Islet of Langerhans (tissue), 1 donor: ENCODE results near the gene HOXC13.

Experiments
- FAIRE-seq: peaks from one replicate; lab custom pipeline; 2011; peaks lifted over from hg19 to GRCh38; lab: Jason Lieb, UNC

The HOXC13 gene

DNA sequence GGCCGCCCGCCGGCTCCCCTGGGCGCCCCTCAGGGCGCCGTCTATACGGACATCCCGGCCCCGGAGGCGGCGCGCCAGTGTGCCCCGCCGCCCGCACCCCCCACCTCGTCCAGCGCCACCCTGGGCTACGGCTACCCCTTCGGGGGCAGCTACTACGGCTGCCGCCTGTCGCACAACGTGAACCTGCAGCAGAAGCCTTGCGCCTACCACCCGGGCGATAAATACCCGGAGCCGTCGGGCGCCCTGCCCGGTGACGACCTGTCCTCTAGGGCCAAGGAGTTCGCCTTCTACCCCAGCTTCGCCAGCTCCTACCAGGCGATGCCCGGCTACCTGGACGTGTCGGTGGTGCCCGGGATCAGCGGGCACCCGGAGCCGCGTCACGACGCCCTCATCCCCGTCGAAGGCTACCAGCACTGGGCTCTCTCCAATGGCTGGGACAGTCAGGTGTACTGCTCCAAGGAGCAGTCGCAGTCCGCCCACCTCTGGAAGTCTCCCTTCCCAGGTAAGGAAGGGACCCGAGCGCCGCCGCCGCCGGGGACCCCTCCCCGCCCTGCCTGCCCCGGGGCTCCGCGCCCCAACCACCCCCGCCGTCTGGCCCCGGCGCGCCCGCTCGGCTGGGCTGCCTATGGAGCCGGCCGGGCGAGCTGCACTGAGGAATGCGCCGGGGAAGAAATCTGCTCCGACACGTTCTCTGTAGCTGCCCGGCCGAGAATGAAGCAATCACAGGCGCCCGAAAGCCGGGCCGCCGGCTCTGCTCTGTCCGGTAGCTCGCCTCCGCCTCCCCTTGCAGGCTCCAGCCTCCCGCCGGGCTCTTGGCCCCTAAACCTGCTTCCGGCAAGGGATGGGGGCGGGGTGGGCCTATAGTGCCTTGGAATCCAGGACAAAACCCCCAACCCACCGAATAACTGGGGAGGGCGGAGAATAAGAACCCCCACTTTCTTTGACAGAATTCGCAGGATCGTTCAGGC is 794 bp downstream of the HOXC13 start:
- no peak for FAIRE-seq

DNA sequence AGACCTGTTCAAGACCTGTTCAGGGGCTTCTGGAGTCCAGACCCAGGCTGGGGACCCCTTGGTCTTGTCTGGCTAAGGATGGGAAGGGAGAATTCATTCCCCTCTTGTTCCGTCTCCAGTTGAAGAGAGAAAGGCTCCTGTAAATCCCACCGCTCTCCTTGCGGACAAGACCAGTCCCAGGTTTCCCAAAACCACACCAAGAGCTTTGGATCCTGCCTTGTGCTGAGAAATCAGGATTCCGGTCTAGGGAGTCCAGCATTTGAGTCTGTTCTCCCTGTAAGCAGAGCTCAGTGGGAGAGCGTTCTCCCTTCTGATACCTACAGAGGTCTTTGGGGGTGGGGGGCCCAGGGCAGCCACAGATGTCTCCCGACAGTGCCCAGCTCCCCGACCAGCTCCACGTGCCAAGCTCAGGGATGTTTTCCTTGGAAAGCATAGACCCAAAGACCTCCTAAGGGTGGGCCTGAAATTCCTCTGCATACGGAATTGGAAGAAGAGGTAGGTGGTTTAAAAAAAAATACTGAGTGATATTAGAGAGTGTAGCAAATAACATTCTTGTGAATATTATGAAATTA is 1.9 kb downstream of the HOXC13 start:
- no peak for FAIRE-seq

DNA sequence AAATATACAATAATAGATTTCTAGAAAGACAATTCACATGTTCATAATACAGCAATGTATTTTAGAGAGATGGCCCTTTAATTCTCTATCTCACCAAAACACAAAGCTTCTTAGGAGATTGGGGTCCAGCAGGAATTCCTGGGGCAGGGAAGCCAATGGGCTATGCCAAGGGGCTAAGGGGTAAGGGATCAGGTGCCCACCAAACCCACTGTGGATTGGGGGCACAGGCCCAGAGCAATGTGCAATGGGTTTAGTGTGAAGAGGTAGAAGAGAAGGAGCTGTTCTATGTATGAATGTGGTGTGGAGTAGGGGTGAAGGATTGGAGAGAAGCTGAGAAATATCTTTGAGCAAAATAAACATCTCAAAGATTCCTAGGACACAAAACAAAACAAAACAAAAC is 2.6 kb downstream of the HOXC13 start:
- FAIRE-seq: no peak

DNA sequence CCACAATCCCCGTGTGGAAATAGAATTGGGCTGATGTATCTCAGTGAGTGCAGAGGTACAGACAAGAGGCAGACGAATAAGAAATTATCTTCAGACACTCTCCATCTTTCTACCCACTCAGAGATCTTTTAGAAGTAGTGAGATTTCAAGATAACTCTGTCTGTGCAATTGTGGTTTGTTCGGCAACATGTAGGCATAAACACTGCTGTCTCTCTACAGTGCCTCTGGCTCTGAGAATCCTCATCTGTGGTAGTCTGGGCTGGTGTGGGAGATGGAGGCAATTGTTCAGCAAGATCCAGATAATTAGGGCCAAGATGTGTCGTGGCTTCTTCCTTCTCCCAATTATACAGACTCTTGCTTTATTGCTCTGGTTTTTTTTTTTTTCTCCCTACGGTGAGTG is 3.1 kb downstream of the HOXC13 start:
- FAIRE-seq: no peak

DNA sequence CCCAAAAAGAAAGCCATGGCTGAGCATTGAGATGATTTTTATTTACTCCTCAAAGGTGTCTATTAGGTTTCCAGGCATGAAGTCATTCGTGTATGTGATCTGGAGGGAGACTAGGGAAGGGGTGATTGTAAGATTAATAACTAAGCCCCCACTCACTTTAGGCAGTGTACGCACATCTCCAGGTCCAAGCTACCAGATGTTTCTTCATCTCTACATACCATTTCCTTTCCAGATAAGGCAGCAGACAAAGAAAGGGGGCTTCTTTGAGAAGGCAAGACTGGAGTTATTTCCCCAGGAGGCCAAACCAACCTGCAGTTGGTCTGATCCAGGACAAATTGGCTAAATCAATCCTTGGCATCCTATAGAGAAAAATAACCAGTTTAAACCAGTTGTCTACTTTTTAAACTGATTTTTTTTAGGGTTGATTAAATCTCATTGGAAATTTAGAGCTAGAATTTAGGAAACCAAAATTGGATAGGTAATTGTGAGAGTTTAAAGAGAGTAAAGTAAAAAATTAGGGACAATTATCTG is 3.9 kb downstream of the HOXC13 start:
- no peak for FAIRE-seq

DNA sequence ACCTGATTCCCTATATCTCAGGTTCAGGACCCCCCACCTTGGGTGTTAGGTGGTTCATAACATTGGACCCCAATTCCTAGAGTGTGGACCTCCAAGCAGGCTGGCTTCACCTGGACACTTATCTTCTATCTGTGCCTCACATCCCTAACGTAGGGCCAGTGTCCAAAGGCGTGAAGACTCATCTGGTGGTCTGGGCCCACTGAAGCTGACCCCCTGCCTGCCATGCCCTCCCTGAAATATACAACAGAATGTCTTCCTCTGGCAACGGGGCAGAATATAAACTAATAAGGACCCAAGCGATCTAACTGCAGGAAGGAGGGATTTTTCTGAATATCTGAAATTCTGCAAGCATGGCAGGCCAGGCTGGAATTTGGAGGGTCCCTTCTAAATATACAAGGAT is 5.6 kb downstream of the HOXC13 start:
- no peak for FAIRE-seq

DNA sequence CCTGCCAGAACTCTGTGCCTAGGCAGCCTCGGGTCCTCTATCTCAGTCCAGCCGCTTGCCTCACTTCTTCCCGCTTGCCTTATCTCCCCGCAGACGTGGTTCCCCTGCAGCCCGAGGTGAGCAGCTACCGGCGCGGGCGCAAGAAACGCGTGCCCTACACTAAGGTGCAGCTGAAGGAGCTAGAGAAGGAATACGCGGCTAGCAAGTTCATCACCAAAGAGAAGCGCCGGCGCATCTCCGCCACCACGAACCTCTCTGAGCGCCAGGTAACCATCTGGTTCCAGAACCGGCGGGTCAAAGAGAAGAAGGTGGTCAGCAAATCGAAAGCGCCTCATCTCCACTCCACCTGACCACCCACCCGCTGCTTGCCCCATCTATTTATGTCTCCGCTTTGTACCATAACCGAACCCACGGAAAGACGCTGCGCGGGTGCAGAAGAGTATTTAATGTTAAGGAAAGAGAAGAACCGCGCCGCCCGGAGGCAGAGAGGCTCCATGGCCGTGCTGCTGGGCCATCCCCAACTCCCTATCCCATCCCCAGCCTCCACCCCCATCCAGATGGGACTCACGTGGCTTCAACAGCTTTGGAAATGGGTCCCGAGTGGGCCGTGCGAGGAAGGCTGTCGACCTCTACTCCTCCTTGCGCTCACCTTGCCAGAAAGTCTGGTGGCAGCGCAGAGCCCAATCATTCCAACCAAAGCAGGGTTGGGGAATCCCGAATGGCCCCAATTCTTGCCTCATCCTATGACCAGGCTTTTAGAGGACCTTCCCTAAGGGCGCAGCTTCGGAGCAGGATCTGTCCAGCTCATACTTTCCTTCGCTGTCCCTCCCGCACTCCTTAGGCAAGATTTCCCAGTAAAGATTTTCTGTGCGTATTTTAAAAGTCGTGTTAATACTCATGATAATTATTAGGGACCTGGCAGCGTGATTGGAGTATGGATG is 6.5 kb downstream of the HOXC13 start:
- FAIRE-seq: no peak

DNA sequence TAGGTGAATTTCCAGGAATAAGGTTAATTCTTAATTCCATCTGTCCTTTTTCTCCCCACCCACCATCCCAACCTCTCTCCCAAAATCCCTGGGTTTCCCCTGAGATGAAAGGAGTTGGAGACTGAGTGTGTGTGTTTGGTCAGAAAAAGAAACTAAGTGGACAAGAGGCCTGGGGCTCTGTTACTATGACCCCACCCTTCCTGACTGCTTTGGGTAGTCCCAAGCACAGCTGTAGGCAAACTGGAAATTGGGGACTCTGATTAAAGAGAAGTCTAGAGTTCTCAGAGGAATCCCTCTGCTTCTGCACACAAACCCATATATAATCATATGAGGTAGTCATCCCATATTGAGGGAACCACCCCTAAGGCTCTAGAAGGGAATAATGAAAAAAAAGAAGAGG is 9.1 kb downstream of the HOXC13 start:
- no peak for FAIRE-seq

DNA sequence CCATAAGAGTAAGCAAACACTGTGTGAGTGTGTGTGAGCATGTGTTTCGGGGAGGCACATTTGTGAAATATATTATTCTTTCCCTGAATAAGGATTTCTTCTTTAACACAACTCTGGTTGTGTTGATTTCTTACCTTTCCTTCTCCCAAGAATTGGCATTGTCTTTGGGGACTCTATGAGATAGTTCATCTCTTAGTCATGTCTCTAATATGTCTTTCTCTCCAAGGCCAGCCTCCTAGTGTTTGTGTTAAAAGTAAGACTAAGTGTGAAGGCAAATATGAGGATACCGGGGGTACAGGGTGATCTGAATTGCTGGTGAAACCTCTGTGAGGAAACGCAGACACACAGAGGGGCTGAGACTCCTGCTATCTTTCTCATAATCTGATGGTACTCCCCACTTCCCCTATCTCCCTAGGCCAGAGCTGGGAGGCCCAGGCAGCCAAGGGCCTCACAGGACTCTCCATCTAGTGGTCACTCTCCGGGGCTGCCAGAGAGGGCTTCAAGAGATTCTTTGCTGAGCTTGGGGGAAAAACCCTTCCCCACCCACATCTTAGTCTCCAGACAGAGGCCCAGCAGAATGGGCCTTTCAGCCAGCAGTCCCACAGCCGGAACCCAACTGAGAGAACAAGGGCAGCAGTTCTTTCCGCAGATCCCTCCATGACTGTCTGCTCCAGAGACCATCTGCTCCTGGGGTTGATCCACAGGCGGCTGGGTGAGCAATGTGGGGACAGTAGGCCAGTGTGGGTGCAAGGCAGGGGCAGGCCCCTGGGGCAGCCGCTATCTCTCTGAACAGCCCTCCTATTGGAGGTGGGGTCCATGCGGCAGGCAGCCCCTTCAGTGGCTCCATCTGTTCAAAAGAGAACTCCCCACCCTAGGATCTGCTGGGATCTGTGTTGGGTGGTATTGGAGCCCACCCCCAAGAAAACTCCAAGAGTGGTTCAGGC is 10.3 kb downstream of the HOXC13 start:
- FAIRE-seq: no peak

DNA sequence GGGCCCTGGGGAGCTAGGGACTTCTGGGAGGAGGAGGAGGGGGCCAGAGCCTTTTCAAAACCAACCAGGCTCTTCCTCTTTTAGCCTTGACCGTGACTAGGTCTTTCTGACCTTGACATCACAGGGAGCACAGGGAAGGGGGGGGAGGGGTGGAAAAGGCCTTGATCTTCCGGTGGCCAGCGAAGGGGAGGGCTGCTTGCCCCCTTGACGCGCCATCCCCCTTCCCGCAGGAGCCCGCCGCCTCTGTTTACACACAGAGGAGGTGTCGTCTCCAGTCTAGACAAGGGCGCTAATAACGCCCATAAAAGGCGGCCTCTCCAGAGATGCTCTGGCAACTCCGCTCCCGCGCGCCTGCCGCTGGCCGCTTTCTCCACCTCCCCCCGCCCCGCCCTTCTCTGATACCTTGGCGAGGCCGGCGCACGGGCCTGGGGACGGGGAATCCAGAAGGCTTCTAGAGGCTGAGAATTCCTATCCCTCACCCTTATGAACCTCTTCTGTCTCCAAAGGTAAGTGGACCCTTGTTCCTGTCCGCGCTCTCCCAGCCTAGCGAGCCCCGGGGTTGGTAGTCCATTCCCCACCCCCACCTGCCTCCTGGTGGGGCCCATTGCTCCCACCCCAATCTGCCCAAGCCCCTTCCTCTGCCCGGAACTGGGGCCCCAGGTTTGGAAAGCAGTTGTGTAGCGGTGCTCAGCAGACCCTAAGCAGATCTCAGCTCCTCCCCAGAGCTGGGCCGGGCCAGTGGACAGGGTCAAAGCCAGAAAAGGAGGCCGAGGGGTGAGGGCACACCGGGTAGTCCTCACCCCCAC is 11.2 kb downstream of the HOXC13 start:
- FAIRE-seq: no peak

DNA sequence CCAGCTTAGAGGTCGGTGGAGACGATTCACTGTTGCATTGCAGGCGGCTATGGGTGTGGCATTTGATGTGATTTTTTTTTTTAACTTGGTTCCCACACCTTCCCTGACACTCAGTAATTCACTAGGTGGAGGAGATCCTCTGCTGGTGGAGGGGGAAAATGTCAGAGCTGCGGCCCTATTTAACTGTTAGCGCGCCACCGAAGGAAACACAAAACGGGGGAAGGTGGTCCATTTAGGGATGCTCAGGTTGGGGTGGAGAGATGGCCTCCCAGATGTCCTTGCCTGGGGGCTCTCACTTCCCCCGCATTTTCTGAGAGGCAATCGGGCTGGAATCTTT is 11.8 kb downstream of the HOXC13 start:
- no peak for FAIRE-seq

DNA sequence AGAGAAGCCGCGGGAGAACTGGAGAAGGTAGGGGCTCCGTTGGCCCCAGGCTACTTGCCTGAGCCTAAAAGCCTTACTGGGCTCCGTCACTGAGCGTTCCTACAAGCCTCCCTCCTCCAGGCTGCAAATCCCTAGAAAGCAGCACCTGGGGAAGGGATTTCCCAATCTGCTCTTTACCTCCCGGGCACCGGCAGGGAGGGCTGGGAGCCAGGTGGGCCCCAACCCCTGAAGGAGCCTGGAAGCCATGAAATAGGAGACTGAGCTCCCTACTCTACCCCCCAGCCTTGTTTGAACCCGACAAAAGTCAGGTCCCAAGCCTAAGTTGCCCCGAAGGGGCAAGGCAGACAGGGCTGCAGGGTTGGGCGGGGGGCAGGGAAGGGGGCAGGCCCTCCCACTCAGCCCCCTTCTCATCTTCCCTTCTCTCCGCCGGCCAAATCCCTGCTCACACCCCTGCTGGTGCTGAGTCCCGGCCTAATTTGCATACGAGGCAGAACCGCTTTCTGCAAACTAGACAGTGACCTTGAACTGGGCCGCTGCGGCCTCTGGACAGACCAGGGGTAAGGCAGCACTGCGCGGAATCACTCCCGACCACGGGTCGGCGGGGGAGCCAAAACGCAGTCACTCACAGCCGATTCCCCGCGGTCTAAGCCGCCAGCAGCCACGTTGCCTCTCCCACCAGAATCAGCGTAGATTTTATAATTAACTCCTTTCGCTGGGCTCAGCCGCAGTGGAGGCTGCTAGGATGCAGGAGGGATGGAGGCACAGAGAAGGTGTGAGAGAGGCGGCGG is 12.4 kb downstream of the HOXC13 start:
- no peak for FAIRE-seq

DNA sequence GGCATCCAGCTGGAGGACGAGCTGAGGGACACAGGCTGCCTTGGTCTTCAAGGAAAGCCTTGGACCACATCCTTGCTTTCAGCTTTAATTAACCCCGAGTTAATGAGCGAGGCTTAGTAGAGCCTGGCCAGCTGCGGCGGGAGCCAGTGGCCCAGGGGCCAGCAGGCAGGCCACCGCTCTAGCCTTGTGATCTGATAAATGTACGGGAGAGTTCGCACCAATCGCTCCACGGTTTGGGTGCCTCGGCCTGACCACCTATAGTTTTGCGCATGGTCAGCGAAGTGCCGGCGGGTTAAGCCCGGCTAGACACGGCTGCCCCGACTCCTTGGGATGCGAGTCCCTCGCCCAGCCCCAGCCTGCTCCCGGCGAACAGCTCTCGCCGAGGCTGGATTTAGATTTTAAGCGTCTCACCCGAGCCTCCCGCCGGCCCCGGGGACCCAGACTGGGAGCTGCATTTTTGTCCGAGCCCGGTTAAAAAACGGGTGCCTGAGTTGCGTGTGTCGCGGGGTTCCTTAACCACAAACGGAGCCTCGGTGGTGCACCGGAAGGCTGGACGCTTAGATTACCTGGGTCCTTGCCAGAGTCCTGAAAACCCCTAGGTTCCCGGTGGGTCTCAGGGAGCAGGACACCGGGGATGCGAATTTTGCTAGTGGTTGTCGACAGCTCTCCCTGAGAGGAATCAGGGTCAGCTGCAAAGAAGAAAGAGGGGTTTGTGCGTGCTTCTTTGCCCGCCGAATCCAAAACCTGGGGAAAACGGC is 13.1 kb downstream of the HOXC13 start:
- no peak for FAIRE-seq

DNA sequence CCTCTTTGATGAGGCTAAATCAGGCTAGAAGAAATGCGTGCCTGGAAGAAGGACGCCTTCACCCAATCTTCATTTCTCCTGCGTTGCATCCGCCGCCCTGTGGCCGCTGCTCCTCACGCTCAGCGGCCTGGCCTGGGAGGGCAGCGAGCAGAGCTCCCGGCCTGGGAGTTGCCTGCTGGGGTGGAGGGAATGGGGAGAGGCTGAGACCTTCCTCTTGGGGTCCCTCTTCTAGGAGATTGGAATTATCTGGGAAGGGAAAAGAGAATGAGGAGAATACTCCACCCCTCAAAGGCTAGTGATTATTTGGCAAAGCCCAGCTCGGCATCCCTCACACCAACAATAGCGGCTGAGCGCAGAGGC is 13.7 kb downstream of the HOXC13 start:
- FAIRE-seq: no peak

DNA sequence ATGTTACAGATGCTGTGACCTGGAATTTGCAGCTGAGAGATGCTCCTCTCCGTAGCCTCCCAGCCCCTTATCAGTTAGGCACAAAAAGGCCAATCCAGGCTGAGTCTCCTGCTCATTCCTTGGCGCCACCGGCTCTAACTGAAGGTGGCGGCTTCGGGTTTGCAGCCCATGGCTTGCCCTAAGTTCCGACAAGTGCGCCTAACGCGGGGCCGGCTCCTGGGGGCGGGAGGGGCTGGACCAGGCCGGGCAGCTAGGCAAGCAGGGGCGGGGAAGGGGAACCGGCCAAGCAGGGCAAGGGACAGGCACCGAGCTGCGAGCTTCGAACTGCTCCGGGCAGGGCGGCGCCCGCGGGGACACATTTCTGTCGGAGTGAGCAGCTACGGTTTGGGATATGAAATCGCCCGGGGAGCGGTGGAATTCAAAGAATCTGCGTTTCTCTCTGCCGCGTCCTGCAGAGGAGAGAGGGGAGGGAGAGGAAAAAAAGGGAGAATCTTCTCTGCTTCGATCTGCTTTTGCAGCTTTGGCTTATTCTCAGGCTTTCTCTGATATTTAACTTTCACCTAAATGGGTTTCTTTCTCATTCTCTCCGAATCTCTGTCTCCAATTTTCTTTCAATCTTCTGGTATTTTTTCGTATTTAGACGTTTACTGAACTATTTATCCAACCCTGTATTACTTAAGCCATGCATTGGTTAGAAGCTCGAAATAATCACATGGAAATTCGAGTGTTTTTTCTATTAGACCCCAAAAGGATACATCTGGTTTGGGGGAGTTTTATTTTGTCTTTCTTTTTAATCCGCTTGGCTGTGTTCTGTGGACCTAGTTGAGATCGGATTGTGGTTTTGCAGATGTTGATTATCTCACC is 14.5 kb downstream of the HOXC13 start:
- FAIRE-seq: no peak

DNA sequence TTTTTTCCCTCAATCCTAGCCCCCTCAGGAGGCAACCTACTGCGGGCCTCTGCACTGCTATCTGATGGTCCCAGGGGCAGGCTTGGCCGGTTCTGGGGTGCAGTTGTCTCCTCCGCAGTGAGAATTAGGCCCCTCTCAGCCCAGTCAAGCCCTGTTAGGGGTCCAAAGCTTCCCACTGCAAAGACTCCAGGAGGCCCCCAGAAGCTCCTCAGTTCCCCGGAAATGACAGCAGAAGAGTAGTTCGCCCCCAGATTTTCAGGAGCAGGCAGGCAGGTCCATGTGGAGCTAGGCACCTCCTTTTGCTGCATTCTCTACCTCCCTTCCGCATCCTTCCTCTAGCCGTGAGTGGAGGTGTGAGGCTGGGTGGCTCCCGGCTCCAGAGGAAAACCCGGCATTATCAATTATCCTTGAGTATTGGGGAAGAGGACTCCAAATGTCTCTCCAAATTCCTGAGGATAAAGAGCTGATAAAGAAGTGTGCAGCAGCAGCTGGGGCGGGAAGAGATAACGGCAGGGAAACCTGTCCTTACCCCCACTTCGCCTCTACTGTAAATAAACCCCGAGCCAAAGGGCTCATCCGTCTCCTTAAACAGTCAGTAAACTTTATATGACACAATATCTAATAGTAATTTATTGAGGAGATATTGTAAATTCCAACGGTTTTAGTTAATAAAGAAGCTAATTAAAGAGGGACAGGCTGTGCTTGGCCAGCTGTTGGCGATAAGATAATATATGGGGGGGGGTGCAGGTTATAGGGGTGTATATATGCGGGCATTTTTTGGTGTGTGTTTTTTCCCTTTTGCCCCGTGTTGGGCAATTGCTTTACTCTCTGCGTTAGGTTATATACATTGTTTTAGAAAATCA is 15.4 kb downstream of the HOXC13 start:
- no peak for FAIRE-seq

DNA sequence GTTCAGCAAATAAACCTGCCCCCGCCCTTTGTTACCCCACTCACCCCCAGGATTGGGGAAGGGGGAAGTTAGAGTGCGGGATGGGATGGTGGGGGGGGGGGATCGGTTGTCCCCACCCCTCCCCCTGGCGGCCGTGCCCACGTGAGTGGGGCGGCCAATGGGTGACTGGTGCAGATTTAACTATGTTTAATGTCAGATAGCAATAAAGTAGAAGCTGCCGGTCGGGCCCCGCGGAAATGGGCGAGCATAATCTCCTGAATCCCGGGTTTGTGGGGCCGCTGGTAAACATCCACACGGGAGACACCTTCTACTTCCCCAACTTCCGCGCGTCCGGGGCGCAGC is 16.0 kb downstream of the HOXC13 start, which contains the start of gene HOXC12:
HOXC12 (plus strand) TSS at position 210 of the 342 bp plus-strand sequence; CDS start at position 237, 27 bp downstream.
- no peak for FAIRE-seq
